ENCODE measurements around the gene RNF213. TPM values are rescaled to one million over a fixed set of nuclear protein-coding genes. Genes with fewer than 3 reads are reported as not detected.
"Not testable (repeated sequence)": the region's sequence is repeated elsewhere in the genome, so short reads cannot be mapped to it uniquely, and the experiment has no call there.

RNF213 gene
- total RNA-seq, 1 experiment from 2014 or later: 44.5 TPM

DNA sequence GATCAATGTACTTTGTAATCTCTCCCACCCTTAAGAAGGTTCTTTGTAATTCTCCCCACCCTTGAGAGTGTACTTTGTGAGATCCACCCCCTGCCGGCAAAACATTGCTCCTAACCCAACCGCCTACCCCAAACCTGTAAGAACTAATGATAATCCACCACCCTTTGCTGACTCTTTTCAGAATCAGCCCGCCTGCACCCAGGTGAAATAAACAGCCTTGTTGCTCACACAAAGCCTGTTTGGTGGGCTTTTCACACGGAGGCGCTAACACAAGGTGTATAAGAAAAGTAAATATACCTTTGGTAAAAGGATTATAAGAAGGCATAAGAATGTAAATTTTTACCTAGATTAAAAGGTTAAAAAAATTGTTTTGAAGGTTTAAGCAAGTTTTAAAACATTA, 147.3 kb downstream of the RNF213 start:
- ATAC-seq; H3K4me2 ChIP-seq (ENCODE audit: low read length); H3K36me3 ChIP-seq (ENCODE audit: control insufficient read depth in 1 of 2, insufficient read depth in 2 of 2, low read length in 2 of 2); BruUV-seq (replicated peaks); H3K9ac ChIP-seq (ENCODE audit: low read length); H4K20me1 ChIP-seq (ENCODE audit: insufficient read depth); DNase-seq (ENCODE audit: low read depth, low spot score); RAD21 ChIA-PET (ENCODE audit: low non-redundant PET in 1 of 2, low total read pairs in 2 of 2, uncharacterized antibody in 2 of 2, unreplicated experiment in 2 of 2); H3K4me3 ChIP-seq (replicated peaks in 1 of 2; ENCODE audit: low read depth in 1 of 2, low read length in 2 of 2); H3K9me2 ChIP-seq (ENCODE audit: insufficient read depth); POLR2A ChIA-PET; H3K27me3 ChIP-seq (ENCODE audit: insufficient read depth, low read length); H2AFZ ChIP-seq (ENCODE audit: low read depth, low read length, poor library complexity, severe bottlenecking); intact Hi-C loops (cut with micrococcal nuclease); H3K79me2 ChIP-seq (ENCODE audit: insufficient read depth, low read length); H3K4me1 ChIP-seq (ENCODE audit: control insufficient read depth in 1 of 2, insufficient read depth in 2 of 2, low read length in 2 of 2); H3K9me3 ChIP-seq (ENCODE audit: control insufficient read depth in 1 of 2, insufficient read depth in 1 of 2, low read depth in 1 of 2, low read length in 2 of 2); CTCF ChIA-PET; H3K27ac ChIP-seq (ENCODE audit: low read depth, low read length): not testable (repeated sequence)

DNA sequence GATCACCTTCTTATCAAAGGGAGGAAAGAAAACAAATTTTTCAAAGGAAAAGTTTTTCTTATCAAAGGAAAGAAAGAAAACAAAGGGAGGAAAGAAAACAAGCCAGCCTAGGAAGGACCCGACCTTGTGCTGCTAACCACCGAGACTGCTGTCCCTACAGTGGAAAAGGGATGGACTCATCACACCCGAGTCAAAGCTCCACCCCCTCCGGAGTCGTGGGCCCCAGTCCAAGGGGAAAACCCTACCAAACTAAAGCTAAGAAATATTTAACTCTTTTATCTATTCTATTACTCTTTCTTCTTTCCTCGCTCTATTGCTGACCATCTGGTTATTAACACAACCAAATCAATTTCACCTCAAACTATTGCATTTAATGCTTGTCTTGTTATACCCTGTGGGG, 148.2 kb downstream of the RNF213 start:
- RAD21 ChIA-PET (ENCODE audit: low non-redundant PET in 1 of 2, low total read pairs in 2 of 2, uncharacterized antibody in 2 of 2, unreplicated experiment in 2 of 2): no interaction called here
- peaks cover 2% of the 10 kb centered on the region in 2 experiments; a peak in 3 of 4 replicates for H3K4me1 ChIP-seq (ENCODE audit: control insufficient read depth in 1 of 2, insufficient read depth in 2 of 2, low read length in 2 of 2)
- no peak overlapping the region for H2AFZ ChIP-seq (ENCODE audit: low read depth, low read length, poor library complexity, severe bottlenecking)
- intact Hi-C loops (cut with micrococcal nuclease): no loop called here
- H3K4me3 ChIP-seq (replicated peaks in 1 of 2; ENCODE audit: low read depth in 1 of 2, low read length in 2 of 2): no peak overlapping the region
- no peaks in the 10 kb centered on the region for H3K9me3 ChIP-seq (ENCODE audit: control insufficient read depth in 1 of 2, insufficient read depth in 1 of 2, low read depth in 1 of 2, low read length in 2 of 2)
- H3K27ac ChIP-seq (ENCODE audit: low read depth, low read length): no peak overlapping the region
- no peak for DNase-seq (ENCODE audit: low read depth, low spot score)
- POLR2A ChIA-PET: no interaction called here
- H3K79me2 ChIP-seq (ENCODE audit: insufficient read depth, low read length): 0 out of 2 replicates have a peak, but pooled peaks cover under 1% of the 10 kb centered on the region
- no peaks in the 10 kb centered on the region for H4K20me1 ChIP-seq (ENCODE audit: insufficient read depth)
- no peak for TF ChIP-seq YY1 (IDR thresholded peaks at IDR 0.05; ENCODE audit: extremely low read depth, insufficient replicate concordance, low read depth, low read length)
- TF ChIP-seq, protein P1, sequence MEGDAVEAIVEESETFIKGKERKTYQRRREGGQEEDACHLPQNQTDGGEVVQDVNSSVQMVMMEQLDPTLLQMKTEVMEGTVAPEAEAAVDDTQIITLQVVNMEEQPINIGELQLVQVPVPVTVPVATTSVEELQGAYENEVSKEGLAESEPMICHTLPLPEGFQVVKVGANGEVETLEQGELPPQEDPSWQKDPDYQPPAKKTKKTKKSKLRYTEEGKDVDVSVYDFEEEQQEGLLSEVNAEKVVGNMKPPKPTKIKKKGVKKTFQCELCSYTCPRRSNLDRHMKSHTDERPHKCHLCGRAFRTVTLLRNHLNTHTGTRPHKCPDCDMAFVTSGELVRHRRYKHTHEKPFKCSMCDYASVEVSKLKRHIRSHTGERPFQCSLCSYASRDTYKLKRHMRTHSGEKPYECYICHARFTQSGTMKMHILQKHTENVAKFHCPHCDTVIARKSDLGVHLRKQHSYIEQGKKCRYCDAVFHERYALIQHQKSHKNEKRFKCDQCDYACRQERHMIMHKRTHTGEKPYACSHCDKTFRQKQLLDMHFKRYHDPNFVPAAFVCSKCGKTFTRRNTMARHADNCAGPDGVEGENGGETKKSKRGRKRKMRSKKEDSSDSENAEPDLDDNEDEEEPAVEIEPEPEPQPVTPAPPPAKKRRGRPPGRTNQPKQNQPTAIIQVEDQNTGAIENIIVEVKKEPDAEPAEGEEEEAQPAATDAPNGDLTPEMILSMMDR (IDR thresholded peaks at IDR 0.05 in 2 of 3, conservative IDR thresholded peaks at IDR 0.05 in 1 of 3; ENCODE audit: borderline replicate concordance in 1 of 3, insufficient read depth in 1 of 3, low read depth in 2 of 3, low read length in 2 of 3): no peak
- no peak for TF ChIP-seq CBX3 (IDR thresholded peaks at IDR 0.05; ENCODE audit: low read depth)
- no peak for TF ChIP-seq TCF7L2 (IDR thresholded peaks at IDR 0.05; ENCODE audit: borderline replicate concordance, extremely low read depth, insufficient read depth, insufficient read length)
- no peak for TF ChIP-seq POLR2A (IDR thresholded peaks at IDR 0.05; ENCODE audit: borderline replicate concordance, extremely low read depth, insufficient read depth, insufficient read length)
- no peak for TF ChIP-seq EZH2 (IDR thresholded peaks at IDR 0.05)
- TF ChIP-seq SP1 (IDR thresholded peaks at IDR 0.05; ENCODE audit: low read depth): no peak
- H3K36me3 ChIP-seq (ENCODE audit: control insufficient read depth in 1 of 2, insufficient read depth in 2 of 2, low read length in 2 of 2): no peaks in the 10 kb centered on the region
- no peak overlapping the region for H3K9ac ChIP-seq (ENCODE audit: low read length)
- no peaks in the 10 kb centered on the region for H3K9me2 ChIP-seq (ENCODE audit: insufficient read depth)
- no peak for ATAC-seq
- CTCF ChIA-PET: no interaction called here
- no TSS peak for BruUV-seq (replicated peaks)
- no peak overlapping the region for H3K4me2 ChIP-seq (ENCODE audit: low read length)
- H3K27me3 ChIP-seq (ENCODE audit: insufficient read depth, low read length): no peaks in the 10 kb centered on the region
